Astrocyte of the spinal cord (primary cell): Measurements from ENCODE around the gene FOXN1.

Experiments used
- DNase-seq: peaks from one replicate; pipeline ENCODE4 v3.0.0; 2011; ENCODE audit warnings: low read depth, low spot score
- H3K4me3 ChIP-seq: 2 replicates; pipeline ENCODE4 v1.5.1; 2011; ENCODE audit warnings: low read depth, mild to moderate bottlenecking, low read length, moderate library complexity
- in situ Hi-C: cut with HindIII; loops from 2 replicates; pipeline ENCODE4 v1.10.0; 2017; ENCODE audit warnings: low sequenced_read_pairs
- TF ChIP-seq, protein P1 (sequence below): IDR thresholded peaks from 2 replicates; pipeline ENCODE4 v1.5.1; 2012; ENCODE audit warnings: low read depth, mild to moderate bottlenecking, low read length, inconsistent platforms

FOXN1 gene

GRCh38 chr17:28554565-28554964, 48.4 kb downstream of the FOXN1 start:
- in situ Hi-C loops: no loop called here
- H3K4me3 ChIP-seq: no peak overlapping the region
- TF ChIP-seq, protein P1, sequence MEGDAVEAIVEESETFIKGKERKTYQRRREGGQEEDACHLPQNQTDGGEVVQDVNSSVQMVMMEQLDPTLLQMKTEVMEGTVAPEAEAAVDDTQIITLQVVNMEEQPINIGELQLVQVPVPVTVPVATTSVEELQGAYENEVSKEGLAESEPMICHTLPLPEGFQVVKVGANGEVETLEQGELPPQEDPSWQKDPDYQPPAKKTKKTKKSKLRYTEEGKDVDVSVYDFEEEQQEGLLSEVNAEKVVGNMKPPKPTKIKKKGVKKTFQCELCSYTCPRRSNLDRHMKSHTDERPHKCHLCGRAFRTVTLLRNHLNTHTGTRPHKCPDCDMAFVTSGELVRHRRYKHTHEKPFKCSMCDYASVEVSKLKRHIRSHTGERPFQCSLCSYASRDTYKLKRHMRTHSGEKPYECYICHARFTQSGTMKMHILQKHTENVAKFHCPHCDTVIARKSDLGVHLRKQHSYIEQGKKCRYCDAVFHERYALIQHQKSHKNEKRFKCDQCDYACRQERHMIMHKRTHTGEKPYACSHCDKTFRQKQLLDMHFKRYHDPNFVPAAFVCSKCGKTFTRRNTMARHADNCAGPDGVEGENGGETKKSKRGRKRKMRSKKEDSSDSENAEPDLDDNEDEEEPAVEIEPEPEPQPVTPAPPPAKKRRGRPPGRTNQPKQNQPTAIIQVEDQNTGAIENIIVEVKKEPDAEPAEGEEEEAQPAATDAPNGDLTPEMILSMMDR: no peak
- DNase-seq: no peak

DNA sequence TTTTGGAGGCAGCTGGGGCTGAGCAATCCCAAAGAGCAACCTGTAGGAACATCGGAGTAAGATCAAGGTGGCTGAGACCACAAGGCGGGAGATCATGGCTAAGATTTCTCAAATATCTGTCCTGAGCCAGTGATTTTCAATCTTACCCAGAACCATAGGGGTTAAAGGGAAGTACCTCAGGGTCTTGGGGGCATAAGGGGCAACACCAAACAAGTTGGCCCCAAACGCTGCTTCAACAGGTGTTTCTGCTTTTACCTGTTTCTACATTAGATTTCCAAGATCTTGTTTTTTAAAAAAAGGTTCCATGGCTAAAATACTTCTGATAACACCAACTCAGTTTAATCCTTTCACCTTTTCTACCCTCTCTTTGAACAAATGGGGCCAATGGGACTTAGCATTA, 48.9 kb downstream of the FOXN1 start:
- DNase-seq: no peak
- TF ChIP-seq, protein P1: no peak
- in situ Hi-C loops: no loop called here
- no peak overlapping the region for H3K4me3 ChIP-seq

DNA sequence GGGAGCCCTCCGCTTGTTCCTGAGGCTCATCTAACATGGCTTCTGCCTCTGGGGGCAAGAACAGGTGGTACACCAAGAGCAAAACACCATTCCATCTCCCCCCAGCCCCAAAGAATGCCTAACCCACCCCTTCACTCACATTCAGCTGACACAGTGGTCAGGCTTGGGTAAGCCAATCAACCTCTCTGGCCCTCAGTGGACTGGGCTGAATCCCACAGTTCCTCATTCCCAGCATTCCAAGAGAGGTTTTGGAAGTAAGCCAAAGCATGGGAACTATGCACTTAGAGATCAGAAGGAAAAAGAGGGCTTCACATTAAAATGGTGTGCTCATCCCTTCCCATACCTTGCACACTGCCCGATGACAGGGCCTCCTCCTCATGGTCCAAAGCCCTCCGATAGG, 57.3 kb downstream of the FOXN1 start:
- in situ Hi-C loops: no loop called here
- DNase-seq: no peak
- TF ChIP-seq, protein P1: no peak

GRCh38 chr17:28567604-28568003, 61.5 kb downstream of the FOXN1 start:
- TF ChIP-seq, protein P1: no peak
- in situ Hi-C loops: no loop called here
- H3K4me3 ChIP-seq: no peak overlapping the region
- DNase-seq: no peak

More for the DNA sequence above, 57.3 kb downstream of the FOXN1 start:
- no peak overlapping the region for H3K4me3 ChIP-seq

GRCh38 chr17:28569446-28569845, 63.3 kb downstream of the FOXN1 start:
- no peak for DNase-seq
- TF ChIP-seq, protein P1: no peak
- in situ Hi-C loops: no loop called here
- H3K4me3 ChIP-seq: no peak overlapping the region

GRCh38 chr17:28570716-28571360, 64.7 kb downstream of the FOXN1 start:
- H3K4me3 ChIP-seq: peak overlapping the region; percentile 72
- no peak for DNase-seq
- TF ChIP-seq, protein P1: no peak
- in situ Hi-C loops: no loop called here
